Right ventricle myocardium superior (tissue), 1 donor: ENCODE results near the gene HGS. TPM values are rescaled to one million over a fixed set of nuclear protein-coding genes. Genes with fewer than 3 reads are reported as not detected.

Experiments
- ATAC-seq: fragments of 200-7000 bp; cut with Tn5 transposase; one replicate; pipeline ENCODE4 v1.9.1; 2020; ENCODE audit warnings: mild to moderate bottlenecking; ENCODE audit not compliant: poor library complexity
- DNase-seq: peaks from one replicate; pipeline ENCODE4 v3.0.0-alpha.2; 2020
- intact Hi-C: fragments of 100-400 bp; cut with DNase I; formaldehyde crosslinking; loops from one replicate; pipeline ENCODE4 v1.11.2; 2022
- total RNA-seq: library from RNA; stranded (reverse); fragmentation: NEBNext Ultra II Directional; extraction: Animal tissue kit (Norgen Biotek cat#: 25700); gene quantifications from one replicate; pipeline ENCODE4 v1.2.1, GENCODE V29; 2021
- donor health status: DM: no; HTN: yes; CAD: no; lungs with severe emphysema.

Gene HGS
- total RNA-seq, 1 donor from 2014 or later, result 34.5 TPM

DNA sequence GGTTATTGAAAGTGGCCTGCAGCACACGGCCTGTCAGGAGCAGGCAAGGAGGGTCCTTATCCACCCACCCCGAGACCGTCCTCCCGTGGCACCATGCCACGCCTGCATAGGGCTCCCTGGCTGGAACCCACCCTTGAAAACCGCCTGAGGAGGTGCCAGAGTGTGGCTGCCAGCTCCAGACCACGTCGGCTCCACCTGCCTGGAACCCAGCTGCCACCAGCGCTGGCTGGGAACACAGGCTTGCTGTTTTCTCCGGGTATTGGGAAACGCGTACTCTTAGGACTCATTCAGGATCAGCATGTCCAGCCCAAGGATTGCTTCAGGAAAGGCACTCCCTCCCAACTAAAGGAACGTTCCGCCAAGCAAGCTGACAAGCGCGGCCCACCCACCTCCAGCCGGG lies 6.9 kb upstream of the HGS start:
- ATAC-seq (no peak), DNase-seq (peak; percentile 28)
- intact Hi-C loops, result no loop called here

DNA sequence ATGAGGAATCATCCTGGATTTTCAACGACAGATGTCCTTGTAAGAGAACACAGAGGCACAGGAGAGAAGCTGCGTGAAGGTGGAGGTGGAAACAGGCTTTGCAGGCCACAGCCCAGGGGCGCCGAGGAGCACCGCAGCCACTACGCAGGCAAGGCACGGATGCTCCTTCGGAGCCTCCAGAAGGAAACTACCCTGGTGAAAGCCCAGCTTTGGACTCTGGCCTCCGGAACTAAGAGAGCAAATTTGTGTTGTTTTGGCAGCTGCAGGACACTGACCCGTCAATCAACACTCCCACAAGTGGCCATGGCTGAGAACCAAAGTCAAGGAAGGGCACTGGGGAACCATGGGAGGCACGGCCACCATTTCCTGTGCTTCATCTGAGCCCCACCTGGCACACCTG lies 3.7 kb upstream of the HGS start:
- ATAC-seq, result no peak
- intact Hi-C loops, result no loop called here
- no peak for DNase-seq

- intact Hi-C loops, result no loop called here
- ATAC-seq (no peak), DNase-seq (peak; percentile 45)
Measured at GRCh38 chr17:81681672-81682071, 2.1 kb upstream of the HGS start.

GRCh38 chr17:81682565-81683207 lies 1.1 kb upstream of the HGS start:
- no peak for ATAC-seq
- DNase-seq, result no peak
- intact Hi-C loops, result no loop called here

- ATAC-seq (peak; percentile 16), DNase-seq (no peak)
- intact Hi-C loops, result no loop called here
Measured at GRCh38 chr17:81683208-81683583, 615 bp upstream of the HGS start.

- DNase-seq (no peak), ATAC-seq (no peak)
- intact Hi-C loops, result no loop called here
Measured at GRCh38 chr17:81684442-81684911, 666 bp downstream of the HGS start.

DNA sequence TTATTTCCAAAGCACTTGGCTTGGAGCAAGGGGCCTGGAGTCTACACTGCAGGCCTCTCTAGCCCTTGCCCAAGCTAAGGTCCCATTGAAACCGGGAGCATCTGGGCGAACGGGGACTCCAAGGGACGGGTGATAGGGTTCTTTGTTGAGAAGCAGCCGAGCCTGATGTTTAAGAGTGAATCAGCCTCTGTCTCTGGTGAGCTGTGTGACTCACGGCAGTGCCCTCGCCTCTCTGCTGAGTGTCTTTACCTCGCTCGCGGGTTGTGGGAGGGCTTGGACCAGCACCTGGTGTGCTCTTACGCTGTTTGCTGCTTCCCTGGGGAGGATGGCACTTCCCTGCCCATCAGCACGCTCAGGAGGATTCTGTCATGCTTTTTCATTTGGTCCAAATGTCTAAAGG lies 1.3 kb downstream of the HGS start:
- intact Hi-C loops, result no loop called here
- ATAC-seq (no peak), DNase-seq (no peak)

GRCh38 chr17:81686614-81687013 lies 2.8 kb downstream of the HGS start:
- DNase-seq (no peak), ATAC-seq (no peak)
- intact Hi-C loops, result no loop called here

GRCh38 chr17:81687770-81688541 lies 4.1 kb downstream of the HGS start:
- DNase-seq, result no peak
- ATAC-seq, result no peak
- intact Hi-C loops, result no loop called here

DNA sequence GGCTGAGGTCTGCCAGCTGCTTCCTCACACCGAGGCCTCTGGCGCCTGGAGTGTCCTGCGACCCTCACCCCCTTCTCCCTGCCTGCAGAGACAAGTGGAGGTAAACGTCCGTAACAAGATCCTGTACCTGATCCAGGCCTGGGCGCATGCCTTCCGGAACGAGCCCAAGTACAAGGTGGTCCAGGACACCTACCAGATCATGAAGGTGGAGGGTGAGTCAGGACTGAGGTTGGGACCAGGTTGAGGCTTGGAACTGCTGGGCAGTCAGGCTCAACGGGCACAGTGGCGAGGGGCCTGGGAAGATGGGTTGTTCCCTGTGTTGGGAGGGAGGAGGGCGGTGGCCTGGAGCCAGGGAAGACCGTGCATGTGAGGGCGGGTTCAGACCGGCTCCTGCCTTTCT lies 4.8 kb downstream of the HGS start:
- ATAC-seq, result no peak
- DNase-seq, result no peak
- intact Hi-C loops, result no loop called here

DNA sequence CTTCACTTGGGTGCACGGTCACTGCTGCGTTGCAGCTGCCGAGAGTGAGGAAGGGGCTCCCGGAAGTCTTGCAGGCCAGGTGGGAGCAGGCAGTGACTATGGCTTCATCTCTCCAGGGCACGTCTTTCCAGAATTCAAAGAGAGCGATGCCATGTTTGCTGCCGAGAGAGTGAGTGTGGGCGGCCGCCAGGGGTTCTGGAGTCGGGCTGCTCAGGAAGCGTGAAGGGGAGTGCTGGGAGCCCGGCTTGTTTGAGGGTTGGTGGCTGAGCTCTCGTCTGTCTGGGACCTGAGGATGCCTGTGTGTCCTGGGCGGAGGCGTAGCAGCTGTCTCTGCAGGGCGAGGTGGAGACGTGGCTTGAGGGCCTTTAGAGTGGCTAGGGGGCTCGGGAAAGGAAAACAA lies 6.3 kb downstream of the HGS start:
- ATAC-seq, result no peak
- intact Hi-C loops, result no loop called here

GRCh38 chr17:81690549-81690948 lies 6.7 kb downstream of the HGS start:
- no peak for ATAC-seq
- DNase-seq, result no peak
- intact Hi-C loops, result no loop called here

More for the DNA sequence above, 6.3 kb downstream of the HGS start:
- DNase-seq, result no peak

DNA sequence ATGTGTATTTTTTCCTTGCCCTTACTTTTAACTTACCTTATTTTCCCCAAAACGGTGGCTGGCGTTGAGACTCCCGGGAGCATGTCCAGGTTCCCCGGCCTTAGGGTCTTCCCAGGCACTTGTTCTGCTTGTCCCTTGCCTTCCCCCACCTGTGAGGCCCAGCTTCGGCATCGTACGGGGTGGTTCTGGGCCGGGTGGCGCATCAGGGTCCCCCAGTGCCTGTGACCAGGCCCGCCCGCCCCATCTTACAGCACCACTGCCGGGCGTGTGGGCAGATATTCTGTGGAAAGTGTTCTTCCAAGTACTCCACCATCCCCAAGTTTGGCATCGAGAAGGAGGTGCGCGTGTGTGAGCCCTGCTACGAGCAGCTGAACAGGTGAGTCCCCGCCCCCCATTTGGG lies 7.4 kb downstream of the HGS start:
- intact Hi-C loops, result no loop called here
- ATAC-seq, result no peak
- DNase-seq, result no peak

DNA sequence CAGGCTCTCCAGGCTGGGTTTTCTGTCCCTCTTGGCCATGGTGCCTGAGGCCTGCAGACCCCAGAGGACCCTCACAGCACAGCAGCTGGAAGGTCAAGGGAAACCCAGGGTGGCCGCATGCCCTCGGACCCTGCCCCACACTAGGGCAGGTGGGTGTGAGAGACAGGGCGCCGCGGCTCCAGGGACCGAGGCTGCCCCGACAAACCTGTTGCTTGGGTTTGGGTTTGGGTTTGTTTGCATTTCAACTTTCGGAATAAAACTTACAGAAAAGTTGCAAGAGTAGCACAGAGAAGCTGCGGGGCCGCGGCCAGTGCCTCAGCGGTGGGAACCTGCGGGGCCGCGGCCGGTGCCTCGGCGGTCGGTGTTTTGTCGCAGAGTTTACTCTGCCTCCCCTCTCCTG lies 7.8 kb downstream of the HGS start:
- no peak for DNase-seq
- intact Hi-C loops, result no loop called here
- ATAC-seq, result no peak

DNA sequence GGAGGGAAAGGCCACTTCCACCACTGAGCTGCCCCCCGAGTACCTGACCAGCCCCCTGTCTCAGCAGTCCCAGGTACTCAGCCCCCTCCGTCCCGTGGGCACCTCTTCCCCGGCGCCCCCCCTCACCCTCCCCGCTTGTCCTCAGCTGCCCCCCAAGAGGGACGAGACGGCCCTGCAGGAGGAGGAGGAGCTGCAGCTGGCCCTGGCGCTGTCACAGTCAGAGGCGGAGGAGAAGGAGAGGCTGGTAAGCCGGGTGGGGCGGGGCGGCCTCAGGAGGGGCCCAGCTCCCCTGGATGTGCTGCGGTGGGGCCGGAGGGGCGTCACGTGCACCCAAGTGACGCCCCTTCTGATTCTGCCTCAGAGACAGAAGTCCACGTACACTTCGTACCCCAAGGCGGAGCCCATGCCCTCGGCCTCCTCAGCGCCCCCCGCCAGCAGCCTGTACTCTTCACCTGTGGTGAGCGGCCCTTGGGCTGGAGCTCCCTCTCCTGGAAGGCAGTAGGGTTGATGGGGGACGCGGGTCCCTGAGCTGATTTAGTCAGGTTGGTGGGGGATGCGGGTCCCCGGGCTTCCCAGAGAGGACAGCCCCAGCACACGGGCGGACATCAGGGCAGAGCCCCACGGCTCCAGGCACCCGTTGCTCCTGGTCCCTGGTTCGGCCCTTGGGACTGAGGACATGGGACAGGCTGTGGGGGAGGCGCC lies 9.8 kb downstream of the HGS start:
- ATAC-seq, result no peak
- DNase-seq, result no peak
- intact Hi-C loops, result no loop called here

- DNase-seq (no peak), ATAC-seq (no peak)
- intact Hi-C loops, result no loop called here
Measured at GRCh38 chr17:81694810-81695209, 11.0 kb downstream of the HGS start.

DNA sequence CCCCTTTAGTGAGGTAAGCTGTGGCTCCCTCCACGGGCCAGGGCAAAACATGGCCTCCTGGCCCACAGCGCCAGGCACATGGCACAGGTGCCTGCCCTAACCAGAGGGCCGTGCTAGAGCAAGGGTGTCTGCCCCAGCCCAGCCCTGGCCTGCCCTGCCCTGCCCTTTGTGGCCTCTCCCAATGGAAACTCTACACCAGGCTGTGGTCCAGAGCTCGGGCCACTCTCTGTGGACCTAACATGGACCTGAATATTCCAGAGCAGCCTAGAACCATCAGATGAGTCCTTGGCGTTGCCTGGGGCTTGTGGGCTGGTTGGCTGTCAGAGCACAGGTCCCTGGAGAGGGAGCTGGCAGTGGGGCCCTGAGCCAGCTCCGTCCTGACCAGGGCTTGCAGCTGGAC lies 11.4 kb downstream of the HGS start:
- DNase-seq (no peak), ATAC-seq (no peak)
- intact Hi-C loops, result no loop called here

- DNase-seq (no peak), ATAC-seq (no peak)
- intact Hi-C loops, result no loop called here
Measured at GRCh38 chr17:81695801-81696200, 12.0 kb downstream of the HGS start.

DNA sequence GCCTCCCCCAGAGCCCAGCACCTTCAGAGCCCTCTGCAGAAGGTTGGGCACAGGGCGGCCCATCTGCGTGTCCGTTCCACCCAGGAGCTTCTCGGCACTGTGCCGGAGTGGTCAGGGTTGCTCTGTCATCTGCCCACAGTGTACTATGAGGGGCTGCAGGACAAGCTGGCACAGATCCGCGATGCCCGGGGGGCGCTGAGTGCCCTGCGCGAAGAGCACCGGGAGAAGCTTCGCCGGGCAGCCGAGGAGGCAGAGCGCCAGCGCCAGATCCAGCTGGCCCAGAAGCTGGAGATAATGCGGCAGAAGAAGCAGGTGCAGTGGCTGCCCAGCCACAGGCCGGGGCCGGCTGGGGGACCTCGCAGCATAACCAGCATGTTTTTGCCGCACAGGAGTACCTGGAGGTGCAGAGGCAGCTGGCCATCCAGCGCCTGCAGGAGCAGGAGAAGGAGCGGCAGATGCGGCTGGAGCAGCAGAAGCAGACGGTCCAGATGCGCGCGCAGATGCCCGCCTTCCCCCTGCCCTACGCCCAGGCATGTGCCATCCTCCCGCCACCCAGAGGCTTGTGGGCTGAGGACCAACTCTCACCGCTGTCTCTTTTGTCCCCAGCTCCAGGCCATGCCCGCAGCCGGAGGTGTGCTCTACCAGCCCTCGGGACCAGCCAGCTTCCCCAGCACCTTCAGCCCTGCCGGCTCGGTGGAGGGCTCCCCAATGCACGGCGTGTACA lies 12.6 kb downstream of the HGS start:
- ATAC-seq (peak; percentile 9), DNase-seq (no peak)
- intact Hi-C loops, result no loop called here
